Endodermal cell (in vitro differentiated cells): Measurements from ENCODE around the gene MEGF11. TPM values are rescaled to one million over a fixed set of nuclear protein-coding genes. Genes with fewer than 3 reads are reported as not detected.
"Not testable (repeated sequence)": the region's sequence is repeated elsewhere in the genome, so short reads cannot be mapped to it uniquely, and the experiment has no call there.

Experiments
- DNase-seq: peaks from one replicate; pipeline ENCODE4 v3.0.0-alpha.2; 2017
- H3K27ac ChIP-seq: 2 replicates; pipeline ENCODE4 v1.5.1; 2013; ENCODE audit warnings: mild to moderate bottlenecking, low read depth, low read length, moderate library complexity
- H3K27me3 ChIP-seq: 2 replicates; pipeline ENCODE4 v1.6.1; 2013; ENCODE audit warnings: mild to moderate bottlenecking, low read length, moderate library complexity; ENCODE audit not compliant: insufficient read depth, control insufficient read depth, poor library complexity, severe bottlenecking
- H3K36me3 ChIP-seq: 2 replicates; pipeline ENCODE4 v1.7.0; 2013; ENCODE audit warnings: mild to moderate bottlenecking, low read length, moderate library complexity; ENCODE audit not compliant: control insufficient read depth, insufficient read depth
- H3K4me1 ChIP-seq: one replicate; pipeline ENCODE4 v1.7.0; 2013; ENCODE audit warnings: low read length; ENCODE audit not compliant: control insufficient read depth, insufficient read depth
- H3K4me3 ChIP-seq: 2 replicates; pipeline ENCODE4 v1.5.1; 2013; ENCODE audit warnings: mild to moderate bottlenecking, low read length, moderate library complexity
- H3K9ac ChIP-seq: 2 replicates; pipeline ENCODE4 v1.6.1; 2013; ENCODE audit warnings: mild to moderate bottlenecking, low read length, moderate library complexity; ENCODE audit not compliant: poor library complexity, severe bottlenecking; ENCODE audit errors: extremely low read depth
- H3K9me3 ChIP-seq: 2 replicates; pipeline ENCODE4 v1.6.1; 2013; ENCODE audit warnings: mild to moderate bottlenecking, low read length, moderate library complexity; ENCODE audit not compliant: control insufficient read depth
- H3K27ac Mint-ChIP-seq: 2 replicates; pipeline ENCODE4 v1.8.0; 2020; ENCODE audit warnings: mixed read lengths
- H3K27me3 Mint-ChIP-seq: 2 replicates; pipeline ENCODE4 v1.8.0; 2021; ENCODE audit warnings: mild to moderate bottlenecking, mixed read lengths; ENCODE audit not compliant: insufficient read depth
- H3K36me3 Mint-ChIP-seq: 2 replicates; pipeline ENCODE4 v1.8.0; 2020; ENCODE audit warnings: low read depth, mixed read lengths
- H3K4me1 Mint-ChIP-seq: 2 replicates; pipeline ENCODE4 v1.8.0; 2020; ENCODE audit warnings: mixed read lengths
- H3K4me3 Mint-ChIP-seq: 2 replicates; pipeline ENCODE4 v1.8.0; 2020; ENCODE audit warnings: mild to moderate bottlenecking, moderate library complexity, mixed read lengths
- H3K9me3 Mint-ChIP-seq: 2 replicates; pipeline ENCODE4 v1.8.0; 2020; ENCODE audit warnings: mild to moderate bottlenecking, mixed read lengths
- WGBS, 2 experiments: methylation state at CpG; one replicate each; pipeline versions ENCODE4 v1.1.5 to v1.1.7; 2013; ENCODE audit warnings: missing lambda C conversion rate in 2 of 2, mixed read lengths in 1 of 2; ENCODE audit not compliant: insufficient coverage in 1 of 2, insufficient read length in 1 of 2; 5-methylcytosine and 5-hydroxymethylcytosine counted together
- total RNA-seq, 2 donors: library from RNA; stranded (reverse); fragmentation: NEBNext Ultra II Directional in 1 of 2; extraction: Animal tissue kit (Norgen Biotek cat#: 25700) in 1 of 2; gene quantifications; 2 replicates in 1 of 2; 3 replicates in 1 of 2; pipeline ENCODE4 v1.2.1, GENCODE V29; 2021
- TF ChIP-seq, protein P1 (sequence below): fragments of 200-600 bp; sonication (generic); conservative IDR thresholded peaks from 2 replicates; pipeline ENCODE4 v1.5.0; 2021; ENCODE audit warnings: antibody characterized with exemption, mild to moderate bottlenecking

The MEGF11 gene
- total RNA-seq, 2 donors from 2014 or later = 0.73 to 1.2 TPM

DNA sequence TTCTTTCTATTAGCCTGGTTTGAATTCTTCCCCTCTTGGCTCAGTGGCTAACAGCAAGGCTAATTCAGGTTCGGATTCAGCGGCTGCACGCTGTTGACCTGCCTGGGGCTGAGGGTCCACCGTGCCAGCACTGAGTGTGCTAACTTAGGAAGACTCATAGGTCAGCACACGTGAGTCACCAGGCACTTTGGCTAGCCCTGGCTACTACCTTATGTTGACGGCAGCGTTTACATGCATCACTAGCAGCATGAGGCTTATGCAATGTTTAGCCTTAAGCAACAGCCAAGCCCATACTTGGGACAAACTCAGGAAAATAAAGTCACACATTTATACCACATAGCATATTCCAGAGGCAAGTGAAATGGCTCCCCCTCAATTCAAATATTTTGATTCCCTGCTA, 246.6 kb downstream of the MEGF11 start:
- TF ChIP-seq, protein P1, sequence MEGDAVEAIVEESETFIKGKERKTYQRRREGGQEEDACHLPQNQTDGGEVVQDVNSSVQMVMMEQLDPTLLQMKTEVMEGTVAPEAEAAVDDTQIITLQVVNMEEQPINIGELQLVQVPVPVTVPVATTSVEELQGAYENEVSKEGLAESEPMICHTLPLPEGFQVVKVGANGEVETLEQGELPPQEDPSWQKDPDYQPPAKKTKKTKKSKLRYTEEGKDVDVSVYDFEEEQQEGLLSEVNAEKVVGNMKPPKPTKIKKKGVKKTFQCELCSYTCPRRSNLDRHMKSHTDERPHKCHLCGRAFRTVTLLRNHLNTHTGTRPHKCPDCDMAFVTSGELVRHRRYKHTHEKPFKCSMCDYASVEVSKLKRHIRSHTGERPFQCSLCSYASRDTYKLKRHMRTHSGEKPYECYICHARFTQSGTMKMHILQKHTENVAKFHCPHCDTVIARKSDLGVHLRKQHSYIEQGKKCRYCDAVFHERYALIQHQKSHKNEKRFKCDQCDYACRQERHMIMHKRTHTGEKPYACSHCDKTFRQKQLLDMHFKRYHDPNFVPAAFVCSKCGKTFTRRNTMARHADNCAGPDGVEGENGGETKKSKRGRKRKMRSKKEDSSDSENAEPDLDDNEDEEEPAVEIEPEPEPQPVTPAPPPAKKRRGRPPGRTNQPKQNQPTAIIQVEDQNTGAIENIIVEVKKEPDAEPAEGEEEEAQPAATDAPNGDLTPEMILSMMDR = no peak
- no peaks in the 10 kb centered on the region for H3K27me3 ChIP-seq
- no peaks in the 10 kb centered on the region for H3K4me1 ChIP-seq
- Mint-ChIP-seq H3K4me1 (no peaks in the 10 kb centered on the region), H3K27ac (no peak overlapping the region), H3K9me3 (no peaks in the 10 kb centered on the region), H3K4me3 (no peak overlapping the region), H3K36me3 (no peaks in the 10 kb centered on the region), H3K27me3 (peaks cover 5% of the 10 kb centered on the region)
- H3K4me3 ChIP-seq = no peak overlapping the region
- DNase-seq = no peak
- H3K36me3 ChIP-seq = no peaks in the 10 kb centered on the region
- 65 to 76% methylated on average over 7 of the region's 7 CpGs for WGBS, 2 experiments
- H3K9me3 ChIP-seq = no peaks in the 10 kb centered on the region
- H3K27ac ChIP-seq = no peak overlapping the region
- no peak overlapping the region for H3K9ac ChIP-seq

DNA sequence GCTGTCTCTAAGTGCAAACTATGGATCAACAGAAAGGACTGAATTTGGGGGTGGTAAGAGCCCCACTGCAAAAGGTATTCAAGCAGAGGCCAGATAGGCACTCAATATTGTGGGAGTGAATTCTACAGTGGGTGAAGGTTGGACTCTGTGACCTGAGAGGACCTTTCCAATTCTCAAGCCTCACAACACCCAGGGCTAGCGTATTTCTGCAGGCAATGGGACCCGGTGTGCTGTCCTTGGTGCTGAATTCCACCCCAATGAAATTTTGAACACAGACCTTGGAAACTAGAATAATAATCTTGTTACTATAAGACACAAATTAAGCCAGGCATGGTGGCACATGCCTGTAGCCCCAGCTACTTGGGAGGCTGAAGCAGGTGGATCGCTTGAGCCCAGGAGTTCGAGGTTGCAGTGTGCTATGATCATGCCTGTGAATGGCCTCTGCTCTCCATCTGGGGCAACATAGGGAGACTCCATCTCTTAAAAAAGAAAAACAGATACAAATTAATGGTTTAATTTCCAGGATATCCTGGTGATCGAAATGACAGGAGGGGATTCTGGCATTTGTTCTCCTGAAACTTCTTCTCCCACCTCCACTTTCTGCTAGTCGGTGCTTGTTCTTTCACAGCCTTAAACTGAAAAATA, 248.8 kb downstream of the MEGF11 start:
- Histone ChIP-seq H3K9me3 (no peaks in the 10 kb centered on the region), H3K27me3 (no peaks in the 10 kb centered on the region), H3K27ac (no peak overlapping the region), H3K9ac (no peak overlapping the region), H3K4me3 (no peak overlapping the region), H3K36me3 (no peaks in the 10 kb centered on the region), H3K4me1 (no peaks in the 10 kb centered on the region)
- WGBS, 2 experiments = 61 to 64% methylated on average over 6 of the region's 6 CpGs
- TF ChIP-seq, protein P1 = no peak
- H3K9me3 Mint-ChIP-seq = no peaks in the 10 kb centered on the region
- no peak overlapping the region for H3K4me3 Mint-ChIP-seq
- peak; percentile 85 for DNase-seq
- H3K27me3 Mint-ChIP-seq = peaks cover 5% of the 10 kb centered on the region
- H3K27ac Mint-ChIP-seq = no peak overlapping the region
- H3K36me3 Mint-ChIP-seq = no peaks in the 10 kb centered on the region
- H3K4me1 Mint-ChIP-seq = no peaks in the 10 kb centered on the region

DNA sequence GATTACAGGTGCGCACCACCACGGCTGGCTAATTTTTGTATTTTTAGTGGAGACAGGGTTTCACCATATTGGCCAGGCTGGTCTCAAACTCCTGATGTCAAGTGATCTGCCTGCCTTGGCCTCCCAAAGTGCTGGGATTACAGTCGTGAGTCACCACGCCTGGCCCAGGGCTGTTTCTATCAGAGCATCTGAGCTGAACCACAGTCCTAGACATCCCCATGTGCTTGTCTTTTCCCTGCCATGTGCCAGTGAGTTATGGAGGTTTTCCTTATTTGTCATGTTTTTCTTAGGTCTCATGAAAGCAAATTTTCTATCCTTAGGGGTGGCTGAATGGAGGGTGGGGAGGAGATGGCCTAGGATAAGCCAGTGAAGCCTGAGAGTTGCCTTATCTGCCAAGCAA, 250.4 kb downstream of the MEGF11 start:
- not testable (repeated sequence) for H3K4me3 Mint-ChIP-seq, DNase-seq, H3K27me3 ChIP-seq, H3K9me3 Mint-ChIP-seq, H3K27ac Mint-ChIP-seq, H3K9ac ChIP-seq, H3K27me3 Mint-ChIP-seq, H3K4me3 ChIP-seq, H3K4me1 ChIP-seq, H3K4me1 Mint-ChIP-seq, H3K36me3 Mint-ChIP-seq, H3K9me3 ChIP-seq, H3K27ac ChIP-seq, H3K36me3 ChIP-seq
- 88 to 100% methylated on average over 2 to 4 of the region's 4 CpGs for WGBS, 2 experiments
